Endothelial cell of umbilical vein (primary cell): Measurements from ENCODE around the gene MUC20. TPM values are rescaled to one million over a fixed set of nuclear protein-coding genes. Genes with fewer than 3 reads are reported as not detected.

ENCODE experiments used
- BruUV-seq: library from RNA; stranded (reverse); fragments of 400-500 nt; replicated peaks from 2 replicates; lab custom pipeline; 2021; lab: Mats Ljungman, UMichigan
- CTCF ChIA-PET: fragments of 300-600, 350-600 bp; sonication (Branson Sonifier 250); formaldehyde crosslinking; loops from one replicate; lab custom pipeline; 2021; ENCODE audit warnings: antibody characterized with exemption, inconsistent platforms; lab: Charles Lee
- POLR2A ChIA-PET: fragments of 300-600, 350-600 bp; sonication (Branson Sonifier 250); formaldehyde crosslinking; loops from one replicate; lab custom pipeline; 2021; ENCODE audit warnings: antibody characterized with exemption, inconsistent platforms; lab: Charles Lee
- DNase-seq: peaks from one replicate; pipeline ENCODE4 v3.0.0-alpha.2; 2011; ENCODE audit warnings: low read depth, low spot score
- FAIRE-seq: peaks from 2 replicates; lab custom pipeline; 2011; peaks lifted over from hg19 to GRCh38; lab: Jason Lieb, UNC
- H2AFZ ChIP-seq: 2 replicates; pipeline ENCODE4 v1.6.0; 2012; ENCODE audit warnings: low read depth, low read length, control low read depth, inconsistent platforms
- H3K27ac ChIP-seq: 2 replicates; pipeline ENCODE4 v1.5.1; 2011; ENCODE audit warnings: low read depth, mild to moderate bottlenecking, control low read depth, low read length, moderate library complexity; ENCODE audit not compliant: insufficient read depth
- H3K27me3 ChIP-seq, 2 experiments: 2 replicates each; pipeline versions ENCODE4 v1.6.0 to v1.6.1; 2011; ENCODE audit warnings: low read length in 2 of 2, mixed read lengths in 1 of 2; ENCODE audit not compliant: control insufficient read depth in 2 of 2, insufficient read depth in 2 of 2
- H3K36me3 ChIP-seq, 2 experiments: 2 replicates in 1 of 2; 3 replicates in 1 of 2; pipeline ENCODE4 v1.5.1; 2011; ENCODE audit warnings: low read length in 2 of 2, mild to moderate bottlenecking in 1 of 2, moderate library complexity in 1 of 2; ENCODE audit not compliant: control insufficient read depth in 2 of 2, insufficient read depth in 2 of 2; ENCODE audit errors: extremely low read depth in 1 of 2
- H3K4me1 ChIP-seq: 3 replicates; pipeline ENCODE4 v1.5.1; 2011; ENCODE audit warnings: mild to moderate bottlenecking, low read length; ENCODE audit not compliant: control insufficient read depth, insufficient read depth; ENCODE audit errors: extremely low read depth
- H3K4me2 ChIP-seq: 2 replicates; pipeline ENCODE4 v1.6.1; 2011; ENCODE audit warnings: low read length, control low read depth, mixed read lengths; ENCODE audit not compliant: insufficient read depth
- H3K4me3 ChIP-seq, 3 experiments: fragments of 200-600 bp in 1 of 3; sonication (generic), shearing (Covaris generic) in 1 of 3; replicated peaks in 1 of 3; 2 replicates each; pipeline ENCODE4 v1.5.1; 2011 to 2016; ENCODE audit warnings: control low read depth in 3 of 3, low read length in 3 of 3, mild to moderate bottlenecking in 2 of 3, inconsistent platforms in 1 of 3, low read depth in 1 of 3, moderate library complexity in 1 of 3; ENCODE audit not compliant: insufficient read depth in 1 of 3
- H3K79me2 ChIP-seq: 2 replicates; pipeline ENCODE4 v1.6.0; 2012; ENCODE audit warnings: low read length, inconsistent platforms; ENCODE audit not compliant: control insufficient read depth, insufficient read depth
- H3K9ac ChIP-seq: replicated peaks from 2 replicates; pipeline ENCODE3; 2011; ENCODE audit warnings: low read length, control low read depth; ENCODE audit not compliant: insufficient read depth; ENCODE audit errors: extremely low read depth
- H3K9me1 ChIP-seq: replicated peaks from 3 replicates; pipeline ENCODE4 v1.6.0; 2011; ENCODE audit warnings: mild to moderate bottlenecking, low read length; ENCODE audit not compliant: control insufficient read depth, insufficient read depth; ENCODE audit errors: extremely low read depth
- H3K9me3 ChIP-seq: replicated peaks from 2 replicates; pipeline ENCODE4 v1.5.1; 2012; ENCODE audit warnings: low read length, inconsistent platforms; ENCODE audit not compliant: control insufficient read depth, insufficient read depth
- H4K20me1 ChIP-seq: replicated peaks from 2 replicates; pipeline ENCODE3; 2011; ENCODE audit warnings: mild to moderate bottlenecking, low read length; ENCODE audit not compliant: control insufficient read depth, insufficient read depth; ENCODE audit errors: extremely low read depth
- EZH2 ChIP-seq: IDR thresholded peaks from 2 replicates; pipeline ENCODE4 v1.6.1; 2012; ENCODE audit warnings: borderline replicate concordance, low read depth, mild to moderate bottlenecking, moderate library complexity, low read length, inconsistent platforms; ENCODE audit not compliant: severe bottlenecking
- FOS ChIP-seq: IDR thresholded peaks from 2 replicates; pipeline ENCODE4 v1.6.1; 2011; ENCODE audit warnings: mild to moderate bottlenecking, low read length, moderate library complexity, borderline replicate concordance; ENCODE audit not compliant: insufficient read depth
- JUN ChIP-seq: IDR thresholded peaks from 2 replicates; pipeline ENCODE4 v1.6.1; 2011; ENCODE audit warnings: borderline replicate concordance, low read depth; ENCODE audit not compliant: insufficient read length, insufficient read depth
- MYC ChIP-seq: IDR thresholded peaks from one replicate; pipeline ENCODE4 v1.6.1; 2011; ENCODE audit warnings: mild to moderate bottlenecking, low read depth, low read length
- POLR2A ChIP-seq: IDR thresholded peaks from 2 replicates; pipeline ENCODE4 v1.6.1; 2012; ENCODE audit warnings: low read depth, mild to moderate bottlenecking, control low read depth, low read length
- POLR2AphosphoS5 ChIP-seq: IDR thresholded peaks from 2 replicates; pipeline ENCODE4 v1.6.1; 2012; ENCODE audit warnings: low read depth, mild to moderate bottlenecking, control low read depth, low read length, moderate library complexity; ENCODE audit not compliant: insufficient read depth
- dilution Hi-C: fragments of 300-500 bp; cut with MboI; formaldehyde crosslinking; loops from one replicate; pipeline ENCODE4 v1.15.0; 2019; ENCODE audit warnings: low sequenced_read_pairs; ENCODE audit not compliant: extremely low pct_ligation_motif_present
- intact Hi-C: fragments of 100-400 bp; cut with micrococcal nuclease; formaldehyde crosslinking; loops from one replicate; pipeline ENCODE4 v1.10.0; 2022
- polyA plus RNA-seq, 4 experiments: library from polyadenylated mRNA; depleted of rRNA in 3 of 4; stranded (reverse) in 3 of 4; unstranded in 1 of 4; fragments of >200 nt; gene quantifications; 2 replicates each; pipeline versions ENCODE4 v1.2.1 to v1.2.3, GENCODE V29; 2011 to 2012; ENCODE audit warnings: missing spikeins in 1 of 4
- total RNA-seq: library from RNA; stranded (reverse); gene quantifications from 2 replicates; pipeline ENCODE4 v1.2.3, GENCODE V29; 2021
- TF ChIP-seq, protein P1 (sequence below), 2 donors: IDR thresholded peaks; 1 replicate in 1 of 2; 2 replicates in 1 of 2; pipeline ENCODE4 v1.5.1; 2011; ENCODE audit warnings: low read length in 2 of 2, mild to moderate bottlenecking in 2 of 2, moderate library complexity in 2 of 2, control low read depth in 1 of 2, inconsistent platforms in 1 of 2, low read depth in 1 of 2; ENCODE audit not compliant: insufficient read depth in 1 of 2; ENCODE audit errors: extremely low read depth in 1 of 2

Gene MUC20
- total and polyA plus RNA-seq, 2 donors (not counting 3 experiments of a cell fraction or from before 2014, with no cell fraction given) = 0.62 TPM; not detected in 1

DNA sequence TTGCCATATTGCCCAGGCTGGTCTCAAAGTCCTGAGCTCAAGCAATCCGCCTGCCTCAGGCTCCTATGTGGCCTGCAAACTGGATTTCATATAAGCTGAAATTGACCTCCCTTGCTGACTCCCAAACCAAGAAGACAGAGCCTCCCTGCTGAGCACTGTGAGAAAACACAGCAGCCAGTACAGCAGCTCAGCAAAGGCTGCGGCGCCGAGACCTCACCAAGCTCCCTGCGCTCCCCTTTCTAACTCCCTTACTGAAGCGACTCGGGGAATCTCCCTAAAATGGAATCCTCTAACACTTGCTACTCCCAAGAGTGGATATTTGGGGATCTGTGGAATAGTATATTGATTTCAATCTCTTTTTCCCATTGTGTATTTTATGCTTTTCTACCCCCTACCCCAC lies 34.6 kb downstream of the MUC20 start:
- Histone ChIP-seq H3K4me1 (peaks cover 6% of the 10 kb centered on the region), H3K27ac (no peak overlapping the region), H3K9ac (no peak overlapping the region), H3K36me3 (no peaks in the 10 kb centered on the region), H3K27me3 (peaks cover 4 to 5% of the 10 kb centered on the region in 2 experiments), H3K4me2 (no peak overlapping the region), H3K79me2 (no peaks in the 10 kb centered on the region), H3K9me3 (no peaks in the 10 kb centered on the region), H4K20me1 (no peaks in the 10 kb centered on the region), H2AFZ (no peak overlapping the region), H3K4me3 (no peak overlapping the region), H3K9me1 (no peaks in the 10 kb centered on the region)
- DNase-seq (no peak), FAIRE-seq (no peak)
- dilution Hi-C loops = no loop called here
- CTCF ChIA-PET = interaction anchor here (1.2 kb wide), 1 partner anchor 94 kb away, joined by 3 read pairs; no protein-coding TSS in a partner anchor
- no peak for TF ChIP-seq MYC
- no peak for TF ChIP-seq EZH2
- TF ChIP-seq FOS = no peak
- intact Hi-C loops = no loop called here
- no TSS peak for BruUV-seq
- POLR2A ChIA-PET = no interaction called here

DNA sequence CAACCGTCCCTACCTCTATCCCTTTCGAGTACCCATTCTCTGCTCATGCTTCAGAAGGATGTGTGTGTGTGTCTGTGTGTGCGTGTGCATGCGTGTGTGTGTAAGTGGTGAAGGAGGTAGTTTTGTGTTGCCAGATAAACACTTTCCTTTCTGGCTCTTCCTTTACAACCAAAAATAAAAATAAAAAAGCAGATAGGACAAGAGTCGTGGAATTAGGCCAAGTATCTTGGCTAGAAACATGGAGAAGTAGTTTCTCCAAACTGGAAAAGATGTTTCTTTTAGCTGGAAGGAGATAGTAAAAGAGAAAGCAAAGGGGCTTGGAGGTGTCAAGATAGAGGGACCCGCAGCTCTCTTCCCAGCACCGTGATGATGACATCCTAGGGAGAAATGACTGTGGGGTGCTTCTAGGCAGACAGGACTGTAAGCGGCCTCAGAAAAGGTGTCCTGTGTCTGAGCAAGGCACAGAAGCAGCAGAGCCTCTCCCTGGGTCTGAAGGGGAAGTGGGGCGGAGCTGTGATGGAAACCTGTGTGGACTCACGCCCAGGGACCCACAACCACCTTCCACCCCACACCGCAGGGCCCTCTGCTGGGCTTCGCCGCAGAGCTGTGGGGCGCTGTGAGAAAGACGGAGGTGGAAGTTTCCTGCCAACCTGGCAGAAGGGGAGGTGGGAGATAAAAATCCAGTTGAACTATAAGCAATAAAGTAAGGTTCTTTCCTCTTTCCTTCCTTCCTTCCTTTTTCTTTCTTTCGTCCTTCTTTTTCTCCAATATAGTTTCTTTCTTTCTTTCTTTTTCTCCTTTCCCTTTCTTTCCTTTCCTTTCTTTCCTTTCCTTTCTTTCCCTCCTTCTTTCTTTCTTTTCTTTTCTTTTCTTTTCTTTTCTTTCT lies 35.3 kb downstream of the MUC20 start:
- intact Hi-C loops = no loop called here
- Histone ChIP-seq H3K79me2 (no peaks in the 10 kb centered on the region), H3K27ac (no peak overlapping the region), H3K9me1 (no peaks in the 10 kb centered on the region), H3K4me3 (no peak overlapping the region), H3K4me1 (peaks cover 6% of the 10 kb centered on the region), H3K4me2 (no peak overlapping the region), H3K9ac (no peak overlapping the region), H2AFZ (no peak overlapping the region), H4K20me1 (no peaks in the 10 kb centered on the region), H3K9me3 (no peaks in the 10 kb centered on the region), H3K27me3 (peaks cover 9% of the 10 kb centered on the region in 2 experiments), H3K36me3 (no peaks in the 10 kb centered on the region)
- POLR2A ChIA-PET = no interaction called here
- DNase-seq (no peak), FAIRE-seq (no peak)
- dilution Hi-C loops = no loop called here
- CTCF ChIA-PET = interaction anchor here (1.2 kb wide), 1 partner anchor 93 kb away, joined by 3 read pairs; no protein-coding TSS in a partner anchor
- BruUV-seq = no TSS peak
- TF ChIP-seq POLR2AphosphoS5 = no peak
- TF ChIP-seq POLR2A = no peak
- TF ChIP-seq, protein P1, sequence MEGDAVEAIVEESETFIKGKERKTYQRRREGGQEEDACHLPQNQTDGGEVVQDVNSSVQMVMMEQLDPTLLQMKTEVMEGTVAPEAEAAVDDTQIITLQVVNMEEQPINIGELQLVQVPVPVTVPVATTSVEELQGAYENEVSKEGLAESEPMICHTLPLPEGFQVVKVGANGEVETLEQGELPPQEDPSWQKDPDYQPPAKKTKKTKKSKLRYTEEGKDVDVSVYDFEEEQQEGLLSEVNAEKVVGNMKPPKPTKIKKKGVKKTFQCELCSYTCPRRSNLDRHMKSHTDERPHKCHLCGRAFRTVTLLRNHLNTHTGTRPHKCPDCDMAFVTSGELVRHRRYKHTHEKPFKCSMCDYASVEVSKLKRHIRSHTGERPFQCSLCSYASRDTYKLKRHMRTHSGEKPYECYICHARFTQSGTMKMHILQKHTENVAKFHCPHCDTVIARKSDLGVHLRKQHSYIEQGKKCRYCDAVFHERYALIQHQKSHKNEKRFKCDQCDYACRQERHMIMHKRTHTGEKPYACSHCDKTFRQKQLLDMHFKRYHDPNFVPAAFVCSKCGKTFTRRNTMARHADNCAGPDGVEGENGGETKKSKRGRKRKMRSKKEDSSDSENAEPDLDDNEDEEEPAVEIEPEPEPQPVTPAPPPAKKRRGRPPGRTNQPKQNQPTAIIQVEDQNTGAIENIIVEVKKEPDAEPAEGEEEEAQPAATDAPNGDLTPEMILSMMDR (IDR thresholded peaks at IDR 0.05; ENCODE audit: extremely low read depth in 1 of 2, insufficient read depth in 1 of 2, low read depth in 1 of 2, low read length in 2 of 2) = no peak
- no peak for TF ChIP-seq JUN
- TF ChIP-seq EZH2 = no peak
- TF ChIP-seq FOS = no peak
